ENCODE data around the gene IGF2BP3. TPM values are rescaled to one million over a fixed set of nuclear protein-coding genes. Genes with fewer than 3 reads are reported as not detected.
"Not testable (repeated sequence)": the region's sequence is repeated elsewhere in the genome, so short reads cannot be mapped to it uniquely, and the experiment has no call there.

Gene IGF2BP3
- total and polyA plus RNA-seq, 8 donors, result 1.8 to 63.2 (median 57.4) TPM

DNA sequence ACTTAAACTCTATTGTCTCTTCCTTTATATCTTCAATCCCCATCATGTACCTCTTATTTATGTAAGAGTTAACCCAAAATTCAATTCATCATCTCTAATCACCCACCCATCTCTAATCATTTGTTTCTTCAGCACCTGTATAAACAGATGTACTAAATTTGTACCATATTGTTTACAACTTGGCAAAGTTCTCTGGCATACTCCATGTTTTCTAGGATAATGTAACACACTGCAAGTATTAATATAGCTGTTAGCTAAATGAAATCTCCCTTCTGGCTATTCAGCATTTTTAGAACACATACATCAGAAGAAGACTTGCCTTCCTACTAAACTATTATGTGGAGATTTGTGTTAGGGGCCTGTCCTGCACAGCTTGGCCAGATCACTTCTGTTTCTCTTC, 138.1 kb downstream of the IGF2BP3 start:
- TF ChIP-seq, protein P1, sequence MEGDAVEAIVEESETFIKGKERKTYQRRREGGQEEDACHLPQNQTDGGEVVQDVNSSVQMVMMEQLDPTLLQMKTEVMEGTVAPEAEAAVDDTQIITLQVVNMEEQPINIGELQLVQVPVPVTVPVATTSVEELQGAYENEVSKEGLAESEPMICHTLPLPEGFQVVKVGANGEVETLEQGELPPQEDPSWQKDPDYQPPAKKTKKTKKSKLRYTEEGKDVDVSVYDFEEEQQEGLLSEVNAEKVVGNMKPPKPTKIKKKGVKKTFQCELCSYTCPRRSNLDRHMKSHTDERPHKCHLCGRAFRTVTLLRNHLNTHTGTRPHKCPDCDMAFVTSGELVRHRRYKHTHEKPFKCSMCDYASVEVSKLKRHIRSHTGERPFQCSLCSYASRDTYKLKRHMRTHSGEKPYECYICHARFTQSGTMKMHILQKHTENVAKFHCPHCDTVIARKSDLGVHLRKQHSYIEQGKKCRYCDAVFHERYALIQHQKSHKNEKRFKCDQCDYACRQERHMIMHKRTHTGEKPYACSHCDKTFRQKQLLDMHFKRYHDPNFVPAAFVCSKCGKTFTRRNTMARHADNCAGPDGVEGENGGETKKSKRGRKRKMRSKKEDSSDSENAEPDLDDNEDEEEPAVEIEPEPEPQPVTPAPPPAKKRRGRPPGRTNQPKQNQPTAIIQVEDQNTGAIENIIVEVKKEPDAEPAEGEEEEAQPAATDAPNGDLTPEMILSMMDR (IDR thresholded peaks at IDR 0.05), result no peak
- Histone ChIP-seq H3K4me3 (no peak overlapping the region), H3K4me1 (peaks cover 25 to 29% of the 10 kb centered on the region in 2 donors), H3K27me3 (no peaks in the 10 kb centered on the region), H3K36me3 (no peaks in the 10 kb centered on the region), H3K27ac (no peak overlapping the region), H3K9me3 (no peaks in the 10 kb centered on the region)
- intact Hi-C loops (cut with DNase I), result no loop called here
- ATAC-seq, result no peak
- DNase-seq, result peak in 1 of 4 donors; percentile 39

DNA sequence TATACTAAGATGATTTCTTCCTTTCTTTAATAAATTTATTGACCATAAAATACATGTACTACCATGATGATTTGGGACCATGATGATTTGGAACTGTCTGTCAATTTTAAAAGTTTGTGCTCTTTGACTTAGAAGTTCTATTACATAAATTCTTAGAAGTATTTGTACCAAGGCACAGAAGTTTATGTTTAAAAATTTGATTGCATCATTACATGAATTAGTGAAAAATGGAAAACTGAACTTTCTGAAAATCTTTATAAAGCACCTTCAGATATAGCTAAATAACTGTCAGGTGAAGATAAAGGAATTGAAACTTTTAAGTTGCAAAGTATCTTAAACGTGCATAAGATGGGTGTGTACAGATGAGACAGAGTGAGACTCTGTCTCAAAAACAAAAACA, 139.2 kb downstream of the IGF2BP3 start:
- ATAC-seq, result no peak
- peaks cover 25% of the 10 kb centered on the region in 2 donors for H3K4me1 ChIP-seq
- no peaks in the 10 kb centered on the region for H3K27me3 ChIP-seq
- H3K9me3 ChIP-seq, result peaks cover 0 to under 1% of the 10 kb centered on the region in 2 donors
- H3K36me3 ChIP-seq, result no peaks in the 10 kb centered on the region
- intact Hi-C loops (cut with DNase I), result no loop called here
- no peak for DNase-seq
- no peak overlapping the region for H3K27ac ChIP-seq
- no peak overlapping the region for H3K4me3 ChIP-seq
- TF ChIP-seq, protein P1 (IDR thresholded peaks at IDR 0.05), result no peak

DNA sequence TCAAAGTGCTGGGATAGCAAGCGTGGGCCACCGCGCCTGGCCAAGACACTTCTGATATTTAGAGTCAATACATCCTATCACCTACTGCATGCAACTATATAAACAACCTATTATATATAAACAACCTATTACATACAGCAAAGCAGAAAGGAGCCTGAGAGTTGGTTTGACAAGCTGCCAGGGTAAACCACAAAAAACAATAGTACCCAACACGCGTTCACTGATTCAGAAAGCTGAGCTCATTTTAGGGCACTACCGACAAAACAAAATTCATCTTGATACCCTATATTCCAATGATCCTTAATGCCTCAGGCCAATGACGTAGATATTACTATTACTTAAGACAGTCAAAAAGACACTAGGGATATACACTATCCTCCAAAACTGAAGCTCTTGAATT, 154.9 kb downstream of the IGF2BP3 start:
- no peaks in the 10 kb centered on the region for H3K4me1 ChIP-seq
- DNase-seq (no peak), ATAC-seq (no peak)
- H3K9me3 ChIP-seq, result no peaks in the 10 kb centered on the region
- intact Hi-C loops (cut with DNase I), result no loop called here
- TF ChIP-seq, protein P1 (IDR thresholded peaks at IDR 0.05), result no peak
- H3K4me3 ChIP-seq, result no peak overlapping the region
- H3K36me3 ChIP-seq, result peaks cover 0 to 1% of the 10 kb centered on the region in 2 donors
- H3K27ac ChIP-seq, result no peak overlapping the region
- H3K27me3 ChIP-seq, result no peaks in the 10 kb centered on the region

DNA sequence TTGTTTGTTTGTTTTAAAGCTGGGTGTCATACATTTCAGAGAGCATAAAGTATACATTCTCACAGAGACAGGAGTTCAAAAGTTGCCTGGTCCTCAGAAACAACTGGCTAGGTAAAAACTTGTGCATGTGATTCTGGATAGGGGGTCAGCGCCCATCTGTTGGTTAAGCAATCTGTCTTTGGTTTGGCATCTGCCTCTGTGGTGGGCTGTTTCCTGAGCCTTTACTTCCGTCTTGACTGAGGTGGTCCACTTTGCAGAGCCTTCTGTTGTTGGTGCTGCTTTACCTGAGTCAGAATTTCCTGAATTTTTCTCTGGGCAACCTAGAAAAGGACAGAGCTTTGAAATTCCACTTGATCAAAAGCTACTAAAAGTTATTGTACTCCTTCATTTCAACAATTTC, 158.2 kb downstream of the IGF2BP3 start:
- DNase-seq; ATAC-seq; H3K27me3 ChIP-seq; H3K27ac ChIP-seq; intact Hi-C loops (cut with DNase I); H3K4me3 ChIP-seq; H3K4me1 ChIP-seq; H3K9me3 ChIP-seq: not testable (repeated sequence)
- peaks cover 0 to 30% of the 10 kb centered on the region in 2 donors for H3K36me3 ChIP-seq

DNA sequence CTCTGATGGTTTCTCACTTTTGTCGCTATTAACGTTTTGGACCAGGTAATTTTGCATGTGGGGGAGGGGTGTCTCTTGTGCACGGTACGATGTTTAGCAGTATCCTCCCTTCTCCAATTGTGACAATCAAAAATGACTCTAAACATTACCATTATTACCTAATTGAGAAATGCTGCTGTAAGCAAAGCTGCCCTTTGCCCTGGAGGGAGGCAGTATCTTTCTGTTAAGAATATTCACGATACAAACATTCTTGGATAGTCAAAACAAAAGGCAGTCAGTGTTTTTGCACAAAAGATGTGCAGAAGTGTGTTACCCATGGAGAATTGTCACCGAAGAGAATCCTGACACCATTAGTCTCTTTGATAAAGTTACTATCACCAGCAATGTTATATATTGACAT, 161.5 kb downstream of the IGF2BP3 start:
- H3K4me3 ChIP-seq, result no peak overlapping the region
- TF ChIP-seq, protein P1 (IDR thresholded peaks at IDR 0.05), result no peak

DNA sequence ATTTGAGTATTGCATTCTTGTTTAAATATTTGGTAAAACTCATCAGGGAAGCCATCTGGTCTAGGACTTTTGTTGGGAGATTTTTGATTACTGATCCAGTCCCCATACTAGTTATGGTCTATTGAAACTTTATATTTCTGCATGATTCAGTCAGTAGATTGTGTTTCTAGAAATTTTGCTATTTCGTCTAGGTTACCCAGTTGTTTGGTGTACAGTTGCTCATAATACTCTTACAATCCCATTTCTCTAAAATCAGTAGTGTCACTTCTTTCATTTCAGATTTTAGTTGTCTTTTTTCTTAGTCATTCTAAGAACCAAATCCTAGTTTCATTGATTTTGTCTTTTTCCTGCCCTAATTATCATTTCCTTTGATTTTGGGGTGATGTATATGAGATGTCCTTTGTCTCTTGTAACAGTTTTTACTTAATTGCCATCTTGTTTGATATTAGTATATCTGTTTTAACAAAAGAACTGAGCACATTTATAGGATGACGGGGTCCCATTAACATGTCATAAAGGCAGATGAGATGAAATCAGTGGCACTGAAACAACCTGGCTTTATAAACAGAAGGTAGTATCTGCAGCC, 163.3 kb downstream of the IGF2BP3 start:
- Histone ChIP-seq H3K36me3 (peaks cover 0 to 49% of the 10 kb centered on the region in 2 donors), H3K9me3 (no peaks in the 10 kb centered on the region), H3K4me1 (peaks cover 3 to 19% of the 10 kb centered on the region in 2 donors), H3K4me3 (no peak overlapping the region), H3K27ac (no peak overlapping the region), H3K27me3 (no peaks in the 10 kb centered on the region)
- TF ChIP-seq, protein P1 (IDR thresholded peaks at IDR 0.05), result no peak
- intact Hi-C loops (cut with DNase I), result no loop called here
- DNase-seq, result no peak
- no peak for ATAC-seq

More for the DNA sequence above, 161.5 kb downstream of the IGF2BP3 start:
- ATAC-seq, result no peak
- no peak for DNase-seq
- intact Hi-C loops (cut with DNase I), result no loop called here
- Histone ChIP-seq H3K4me1 (peaks cover 0 to 7% of the 10 kb centered on the region in 2 donors), H3K36me3 (peaks cover 0 to 38% of the 10 kb centered on the region in 2 donors), H3K27me3 (no peaks in the 10 kb centered on the region), H3K9me3 (no peaks in the 10 kb centered on the region), H3K27ac (no peak overlapping the region)
